B cell (primary cell): ENCODE data around the gene UBE2D3. TPM values are rescaled to one million over a fixed set of nuclear protein-coding genes. Genes with fewer than 3 reads are reported as not detected.

ENCODE experiments used
- ATAC-seq: fragments of 200-7000 bp; cut with Tn5 transposase; one replicate; pipeline ENCODE4 v1.10.0; 2021; ENCODE audit warnings: low read depth, mild to moderate bottlenecking, moderate number of reproducible peaks, moderate library complexity
- CTCF ChIA-PET: fragments of 350-600 bp; sonication (Branson Sonifier 250); formaldehyde crosslinking; loops from one replicate; lab custom pipeline; 2021; ENCODE audit warnings: antibody characterized with exemption, inconsistent platforms; lab: Charles Lee
- POLR2A ChIA-PET: fragments of 350-600 bp; sonication (Branson Sonifier 250); formaldehyde crosslinking; loops from one replicate; lab custom pipeline; 2021; ENCODE audit warnings: antibody characterized with exemption; lab: Charles Lee
- DNase-seq: peaks from one replicate; pipeline ENCODE4 v3.0.0; 2013
- H2AFZ ChIP-seq: 2 replicates; pipeline ENCODE4 v1.6.1; 2012; ENCODE audit warnings: mild to moderate bottlenecking, low read depth, low read length; ENCODE audit not compliant: insufficient read depth, poor library complexity, severe bottlenecking
- H3K27ac ChIP-seq, 2 donors: 1 replicate in 1 of 2; 2 replicates in 1 of 2; pipeline ENCODE4 v1.5.1; 2012 to 2013; ENCODE audit warnings: low read length in 2 of 2, mild to moderate bottlenecking in 2 of 2, moderate library complexity in 1 of 2
- H3K27me3 ChIP-seq, 4 experiments: fragments of 200-600 bp in 1 of 4; sonication (generic) in 1 of 4; replicated peaks in 1 of 4; 1 replicate in 2 of 4; 2 replicates in 2 of 4; pipeline versions ENCODE4 v1.6.1 to v1.7.0; 2013 to 2016; ENCODE audit warnings: low read length in 3 of 4, mild to moderate bottlenecking in 2 of 4, mixed read lengths in 1 of 4, moderate library complexity in 1 of 4; ENCODE audit not compliant: insufficient read depth in 4 of 4, control insufficient read depth in 3 of 4; ENCODE audit errors: control extremely low read depth in 1 of 4
- H3K36me3 ChIP-seq, 2 experiments: replicated peaks in 1 of 2; 1 replicate in 1 of 2; 2 replicates in 1 of 2; pipeline versions ENCODE4 v1.6.1 to v1.7.1; 2013; ENCODE audit warnings: low read length in 1 of 2; ENCODE audit not compliant: insufficient read depth in 2 of 2, control insufficient read depth in 1 of 2; ENCODE audit errors: control extremely low read depth in 1 of 2, extremely low read depth in 1 of 2
- H3K4me1 ChIP-seq, 2 donors: fragments of 200-600 bp in 1 of 2; sonication (generic) in 1 of 2; 1 replicate in 1 of 2; 2 replicates in 1 of 2; pipeline versions ENCODE4 v1.5.1 to v1.6.1; 2013 to 2017; ENCODE audit warnings: low read length in 2 of 2; ENCODE audit not compliant: control insufficient read depth in 2 of 2, insufficient read depth in 2 of 2
- H3K4me2 ChIP-seq: replicated peaks from 2 replicates; pipeline ENCODE3; 2012; ENCODE audit warnings: mild to moderate bottlenecking, low read depth, low read length; ENCODE audit not compliant: poor library complexity, severe bottlenecking
- H3K4me3 ChIP-seq, 5 experiments: fragments of 200-600 bp in 1 of 5; sonication (generic) in 1 of 5; 1 replicate in 3 of 5; 2 replicates in 2 of 5; pipeline versions ENCODE4 v1.5.1 to v1.7.0; 2011 to 2016; ENCODE audit warnings: low read length in 4 of 5, mild to moderate bottlenecking in 4 of 5, low read depth in 2 of 5, control low read depth in 1 of 5, moderate library complexity in 1 of 5; ENCODE audit not compliant: insufficient read depth in 1 of 5; ENCODE audit errors: control extremely low read depth in 1 of 5, extremely low read depth in 1 of 5
- H3K79me2 ChIP-seq: fragments of 200-600 bp; sonication (generic); one replicate; pipeline ENCODE4 v1.6.0; 2016; ENCODE audit warnings: low read length; ENCODE audit not compliant: control insufficient read depth, insufficient read depth
- H3K9ac ChIP-seq: fragments of 200-600 bp; sonication (generic); 2 replicates; pipeline ENCODE4 v1.6.1; 2017; ENCODE audit warnings: mild to moderate bottlenecking, low read length, moderate library complexity
- H3K9me3 ChIP-seq, 3 donors: one replicate each; pipeline versions ENCODE4 v1.6.1 to v1.7.1; 2013; ENCODE audit warnings: low read length in 2 of 3; ENCODE audit not compliant: control insufficient read depth in 2 of 3, insufficient read depth in 1 of 3; ENCODE audit errors: control extremely low read depth in 1 of 3
- H4K20me1 ChIP-seq: 2 replicates; pipeline ENCODE4 v1.6.0; 2012; ENCODE audit warnings: mild to moderate bottlenecking, low read length; ENCODE audit not compliant: insufficient read depth, control insufficient read depth, poor library complexity, severe bottlenecking
- H3K27ac Mint-ChIP-seq: one replicate; pipeline ENCODE4 v1.8.0; 2021; ENCODE audit warnings: mixed read lengths
- H3K27me3 Mint-ChIP-seq: one replicate; pipeline ENCODE4 v1.8.0; 2021; ENCODE audit warnings: mixed read lengths
- H3K4me1 Mint-ChIP-seq: one replicate; pipeline ENCODE4 v1.8.0; 2021; ENCODE audit warnings: mixed read lengths
- H3K4me3 Mint-ChIP-seq: one replicate; pipeline ENCODE4 v1.8.0; 2021; ENCODE audit warnings: mixed read lengths
- H3K9me3 Mint-ChIP-seq: one replicate; pipeline ENCODE4 v1.8.0; 2022; ENCODE audit warnings: mixed read lengths; ENCODE audit not compliant: insufficient read depth
- CTCF ChIP-seq: fragments of 200-600 bp; IDR thresholded peaks from one replicate; pipeline ENCODE4 v1.8.0; 2022; ENCODE audit warnings: antibody characterized with exemption, mild to moderate bottlenecking
- EZH2 ChIP-seq: IDR thresholded peaks from 2 replicates; pipeline ENCODE4 v1.6.1; 2012; ENCODE audit warnings: borderline replicate concordance, low read depth, mild to moderate bottlenecking, moderate library complexity, low read length; ENCODE audit not compliant: insufficient read depth, poor library complexity, severe bottlenecking
- WGBS: methylation state at CpG from one replicate; pipeline ENCODE4 v1.1.5; 2013; ENCODE audit warnings: missing lambda C conversion rate; ENCODE audit not compliant: insufficient coverage; 5-methylcytosine and 5-hydroxymethylcytosine counted together
- intact Hi-C: fragments of 100-400 bp; cut with micrococcal nuclease; formaldehyde crosslinking; loops from one replicate; pipeline ENCODE4 v1.10.0; 2022
- polyA plus RNA-seq: library from polyadenylated mRNA; depleted of rRNA; stranded (reverse); fragments of >200 nt; gene quantifications from 2 replicates; pipeline ENCODE4 v1.2.3, GENCODE V29; 2012
- total RNA-seq, 2 donors: library from RNA; stranded (reverse); fragments of 120-200 nt in 1 of 2; gene quantifications; 1 replicate in 1 of 2; 2 replicates in 1 of 2; pipeline versions ENCODE4 v1.2.3 to v1.2.4, GENCODE V29; 2013 to 2022

The UBE2D3 gene
- total and polyA plus RNA-seq, 2 donors (not counting 1 experiment from before 2014, with no cell fraction given), result 223 to 264 TPM

- Mint-ChIP-seq H3K4me1 (peaks cover 52% of the 10 kb centered on the region), H3K9me3 (no peaks in the 10 kb centered on the region), H3K4me3 (no peak overlapping the region), H3K27ac (no peak overlapping the region), H3K27me3 (no peaks in the 10 kb centered on the region)
- peaks cover 59% of the 10 kb centered on the region for H4K20me1 ChIP-seq
- H3K79me2 ChIP-seq, result peaks cover 80% of the 10 kb centered on the region
- H3K4me2 ChIP-seq, result peak overlapping the region; percentile 87
- 0% methylated on average over 12 of the region's 23 CpGs for WGBS
- CTCF ChIA-PET, result no interaction called here
- no peaks in the 10 kb centered on the region for H3K27me3 ChIP-seq
- peak overlapping the region; percentile 96 to 100 (median 98) for H3K4me3 ChIP-seq
- H3K9me3 ChIP-seq, result no peaks in the 10 kb centered on the region
- peaks cover 2 to 30% of the 10 kb centered on the region in 2 experiments for H3K36me3 ChIP-seq
- peaks cover 36 to 50% of the 10 kb centered on the region in 2 donors for H3K4me1 ChIP-seq
- peak overlapping the region; percentile 100 for H3K9ac ChIP-seq
- no peak overlapping the region for H2AFZ ChIP-seq
- intact Hi-C loops, result loop anchor here (2.0 to 5.0 kb wide), 3 partner anchors 17 to 325 kb away; partner anchors contain the start of gene NFKB1
- no peak for ATAC-seq
- DNase-seq, result peak; percentile 52
- POLR2A ChIA-PET, result interaction anchor here (4.3 kb wide), 1 partner anchor 64 kb away, joined by 74 read pairs; the partner anchor contains the start of gene MANBA
- H3K27ac ChIP-seq, result peak overlapping the region; percentile 100
- no peak for TF ChIP-seq CTCF
These were observed 1.9 kb downstream of the UBE2D3 start for GRCh38 chr4:102825261-102826091.

DNA sequence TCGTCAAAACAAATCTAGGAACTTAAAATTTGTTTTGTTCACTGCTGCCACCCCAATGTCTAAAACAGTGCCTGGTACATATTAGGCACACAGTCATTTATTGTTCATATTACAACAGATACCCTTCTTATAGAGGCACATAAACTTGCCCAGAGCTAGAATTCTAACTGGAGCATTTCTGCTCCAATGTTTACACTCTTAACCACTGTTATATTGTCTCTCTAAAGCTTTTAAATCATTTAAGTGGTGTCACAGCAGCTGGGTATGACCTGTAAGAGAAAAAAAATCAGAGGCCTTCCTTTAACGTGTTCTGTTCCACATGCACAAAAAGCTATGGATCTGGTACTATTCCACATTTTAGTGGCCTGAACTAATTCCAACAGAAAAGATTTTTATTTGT, 3.0 kb downstream of the UBE2D3 start:
- peak overlapping the region; percentile 96 to 100 (median 98) for H3K4me3 ChIP-seq
- peak overlapping the region; percentile 100 for H3K27ac ChIP-seq
- H3K27ac Mint-ChIP-seq, result no peak overlapping the region
- ChIA-PET CTCF (interaction anchor here (0.7 to 1.9 kb wide), 3 partner anchors 8 to 267 kb away, joined by 3 to 5 read pairs (median 4); no protein-coding TSS in a partner anchor), POLR2A (no interaction called here)
- 33% methylated on average over 1 of the region's 2 CpGs for WGBS
- H3K4me3 Mint-ChIP-seq, result no peak overlapping the region
- H3K9ac ChIP-seq, result peak overlapping the region; percentile 100
- H3K4me2 ChIP-seq, result peak overlapping the region; percentile 87
- H3K4me1 ChIP-seq, result peaks cover 44 to 61% of the 10 kb centered on the region in 2 donors
- peaks cover 4 to 34% of the 10 kb centered on the region in 2 experiments for H3K36me3 ChIP-seq
- peaks cover 62% of the 10 kb centered on the region for H3K4me1 Mint-ChIP-seq
- peaks cover 80% of the 10 kb centered on the region for H3K79me2 ChIP-seq
- peaks cover 70% of the 10 kb centered on the region for H4K20me1 ChIP-seq
- DNase-seq (no peak), ATAC-seq (no peak)
- H3K27me3 Mint-ChIP-seq, result no peaks in the 10 kb centered on the region
- H3K9me3 ChIP-seq, result no peaks in the 10 kb centered on the region
- no peaks in the 10 kb centered on the region for H3K9me3 Mint-ChIP-seq
- no peak overlapping the region for H2AFZ ChIP-seq
- intact Hi-C loops, result loop anchor here (2.0 kb wide), 1 partner anchor 16 kb away; no protein-coding TSS in a partner anchor
- TF ChIP-seq CTCF, result no peak
- TF ChIP-seq EZH2, result no peak
- no peaks in the 10 kb centered on the region for H3K27me3 ChIP-seq
